ENCODE measurements around the gene SPRY4.

DNA sequence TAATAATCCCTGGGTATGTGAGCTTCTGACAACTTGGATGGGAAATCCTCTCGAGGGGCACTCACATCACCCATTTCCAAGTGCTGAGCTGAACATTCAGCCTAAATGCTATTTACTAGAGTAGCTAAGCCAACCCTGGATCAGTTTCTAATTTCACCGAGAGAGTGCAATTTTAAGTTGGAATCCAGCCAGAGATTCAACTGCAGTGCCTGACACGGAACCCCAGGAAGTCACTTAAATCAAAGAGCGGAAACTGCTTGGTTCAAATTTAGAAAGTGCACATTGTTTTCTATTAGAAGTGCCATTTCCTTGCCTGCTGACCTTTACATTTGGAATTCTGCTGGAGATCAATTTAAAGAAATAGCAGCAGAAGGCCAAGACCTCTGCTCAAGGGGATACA, 8.8 kb downstream of the SPRY4 start:
- TF ChIP-seq POLR2A (IDR thresholded peaks at IDR 0.05; ENCODE audit: low read depth) (no peak), CTCF (IDR thresholded peaks at IDR 0.05) (no peak)

Data from esophagus muscularis mucosa (tissue), 3 donors.